HG02852 (cell line): ENCODE measurements around the gene SMIM3.
"Not testable (repeated sequence)": the region's sequence is repeated elsewhere in the genome, so short reads cannot be mapped to it uniquely, and the experiment has no call there.

Experiments
- ATAC-seq: cut with Tn5 transposase; IDR thresholded peaks from one replicate; pipeline ENCODE4 v1.9.1; 2021; ENCODE audit warnings: mild to moderate bottlenecking, moderate library complexity; ENCODE audit not compliant: unreplicated experiment

SMIM3 gene, protein sequence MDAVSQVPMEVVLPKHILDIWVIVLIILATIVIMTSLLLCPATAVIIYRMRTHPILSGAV

DNA sequence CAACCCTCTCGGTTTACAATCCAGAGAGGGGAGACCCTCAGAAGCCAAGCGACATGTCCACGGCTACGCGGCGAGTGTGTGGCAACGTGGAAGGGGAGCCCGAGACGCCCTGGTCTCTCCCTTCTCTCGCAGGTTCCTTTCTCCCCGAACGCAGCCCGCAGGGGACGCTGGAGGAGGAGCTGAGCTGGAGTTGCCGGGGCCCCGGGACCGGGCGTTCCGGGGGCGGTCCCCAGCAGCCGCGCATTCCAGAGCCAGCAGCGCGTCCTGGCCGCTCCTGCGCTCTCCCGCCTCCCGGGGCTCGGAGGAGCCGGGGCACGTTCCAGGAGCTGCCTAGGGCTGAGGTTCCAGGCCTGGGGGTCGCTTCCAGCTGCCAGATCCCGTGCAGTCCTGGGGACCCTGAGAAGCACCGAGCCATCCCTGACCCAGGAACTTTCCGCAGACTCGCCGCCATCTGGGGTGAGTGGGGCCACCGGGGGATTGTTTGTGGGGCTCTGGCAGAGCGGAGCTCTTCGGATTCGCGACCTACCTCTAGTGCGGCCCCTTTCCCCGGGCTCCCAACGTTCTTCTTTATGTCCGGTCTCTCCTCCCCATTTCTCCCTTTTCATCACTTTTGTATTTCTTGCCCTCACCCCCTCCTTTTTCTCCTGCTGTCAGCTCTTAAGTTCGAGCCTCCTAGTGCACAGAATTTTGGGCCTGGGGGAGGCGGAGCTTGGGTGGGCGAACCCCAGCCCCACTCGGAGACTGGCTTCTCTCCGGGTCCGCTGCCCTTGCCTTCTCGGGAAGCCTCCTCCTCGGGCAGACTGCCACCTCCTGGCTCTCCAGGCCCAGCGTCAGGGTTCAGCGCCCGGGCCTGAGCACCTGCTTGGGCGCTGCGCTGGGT is at the start of gene SMIM3:
SMIM3 (plus strand) TSS at position 241 of the 880 bp plus-strand sequence. CDS start 16,684 bp downstream, outside the sequence.
- peak; percentile 23 for ATAC-seq

DNA sequence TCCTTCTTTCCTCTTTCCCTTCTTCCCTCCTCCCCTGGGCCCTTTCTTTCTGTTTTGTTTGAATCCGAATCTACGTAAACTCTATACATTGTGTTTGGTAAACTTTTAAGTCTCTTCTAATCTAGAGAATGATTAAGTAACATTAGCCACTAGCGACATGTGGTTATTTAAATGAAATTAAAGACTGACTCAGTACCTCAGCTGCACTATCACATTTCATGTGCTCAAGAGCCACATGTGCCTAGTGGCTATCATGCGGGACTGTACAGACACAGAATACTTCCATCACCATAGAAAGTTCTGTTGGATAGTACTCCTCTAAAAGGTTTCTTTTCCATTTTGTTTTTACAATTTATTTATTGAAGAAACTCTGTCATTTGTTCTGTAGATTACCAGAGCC is 48.7 kb upstream of the SMIM3 start:
- no peak for ATAC-seq

DNA sequence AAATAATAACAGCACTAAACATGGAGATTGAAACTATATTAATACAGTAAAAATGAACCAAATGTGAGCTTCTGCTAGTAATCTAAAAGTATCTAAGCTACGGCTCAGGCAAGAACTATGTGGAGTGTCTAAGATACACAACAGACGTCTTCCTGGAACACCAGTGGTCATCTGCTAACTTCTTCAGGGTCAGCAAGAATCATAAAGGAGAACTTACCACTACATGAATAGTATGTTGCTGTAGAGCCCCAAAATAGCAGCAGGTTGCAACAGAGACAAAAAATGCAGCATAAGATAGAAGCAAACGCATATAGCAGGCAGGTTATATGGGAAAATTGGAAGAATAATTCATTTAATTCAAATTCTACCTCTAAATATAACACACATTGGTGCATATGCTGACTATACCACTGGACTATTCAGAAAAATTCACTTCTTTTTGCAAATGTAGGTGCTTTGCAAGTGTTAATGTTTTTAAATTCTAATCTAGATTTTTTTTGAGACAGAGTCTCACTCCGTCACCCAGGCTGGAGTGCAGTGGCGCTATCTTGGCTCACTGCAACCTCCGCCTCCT is 46.8 kb upstream of the SMIM3 start:
- no peak for ATAC-seq

DNA sequence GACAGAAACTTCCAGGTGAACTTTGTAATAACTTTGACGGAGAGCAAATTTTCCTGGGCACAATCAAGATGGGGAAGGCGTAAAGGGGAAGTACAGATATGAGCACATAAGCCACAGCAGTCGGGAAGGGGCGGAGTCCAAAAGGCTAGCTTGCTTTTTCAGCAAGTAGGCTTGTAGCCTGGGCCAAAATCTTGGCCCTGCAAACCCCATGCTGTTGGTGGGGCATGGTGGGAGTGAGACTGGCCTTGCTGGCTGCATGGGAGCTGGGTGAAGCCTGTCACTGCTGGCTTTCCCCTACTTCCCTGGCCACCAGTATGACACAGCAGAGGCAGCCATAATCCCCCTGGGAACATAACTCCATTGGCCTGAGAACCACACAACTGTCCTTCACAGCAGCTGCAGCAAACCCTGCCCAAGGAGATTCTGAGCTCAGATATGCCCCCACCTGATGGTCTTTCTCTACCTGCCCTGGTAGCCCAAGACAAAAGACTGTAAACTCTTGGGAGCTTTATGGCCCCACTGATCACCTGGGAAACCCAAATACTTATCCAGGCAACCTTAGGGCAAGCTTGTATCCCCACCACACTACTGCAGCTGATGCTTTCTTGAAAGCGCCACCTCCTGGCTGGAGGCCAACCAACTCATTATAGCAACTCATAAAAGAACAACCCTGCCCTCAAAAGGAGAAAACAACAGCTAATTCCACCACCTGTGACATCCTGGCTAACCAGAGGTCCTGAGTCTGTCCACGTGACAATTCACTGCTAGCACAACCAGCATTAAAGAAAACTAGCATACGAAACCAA is 43.8 kb upstream of the SMIM3 start:
- ATAC-seq: peak; percentile 82

DNA sequence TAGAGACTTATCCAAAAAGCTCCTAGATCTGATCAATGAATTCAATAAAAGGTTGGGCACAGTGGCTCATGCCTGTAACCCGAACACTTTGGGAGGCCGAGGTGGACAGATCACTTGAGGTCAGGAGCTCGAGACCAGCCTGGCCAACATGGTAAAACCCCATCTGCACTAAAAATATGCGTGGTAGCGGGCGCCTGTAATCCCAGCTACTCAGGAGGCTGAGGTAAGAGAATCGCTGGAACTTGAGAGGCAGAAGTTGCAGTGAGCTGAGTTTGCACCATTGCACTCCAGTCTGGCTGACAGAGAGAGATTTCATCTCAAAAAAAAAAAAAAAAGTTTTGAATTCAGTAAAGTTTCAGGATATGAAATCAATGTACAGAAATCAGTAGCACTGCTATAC is 39.7 kb upstream of the SMIM3 start:
- ATAC-seq: no peak

DNA sequence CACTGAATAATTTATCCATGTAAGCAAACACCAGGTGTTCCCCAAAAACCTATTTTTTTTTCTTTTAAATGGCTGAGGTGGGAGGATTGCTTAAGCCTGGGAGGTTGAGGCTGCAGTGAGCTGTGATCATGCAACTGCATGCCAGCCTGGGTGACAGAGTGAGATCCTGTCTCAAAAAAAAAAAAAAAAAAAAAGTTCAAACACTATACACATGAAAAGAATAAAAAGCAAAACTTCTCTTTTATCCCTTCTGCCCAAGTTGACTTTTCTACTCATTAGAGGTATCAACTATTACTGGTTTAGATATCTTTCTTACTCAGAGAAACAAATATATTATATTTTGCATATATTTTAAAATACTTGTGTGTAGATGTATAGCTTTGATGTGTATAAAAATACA is 37.6 kb upstream of the SMIM3 start:
- ATAC-seq: no peak

DNA sequence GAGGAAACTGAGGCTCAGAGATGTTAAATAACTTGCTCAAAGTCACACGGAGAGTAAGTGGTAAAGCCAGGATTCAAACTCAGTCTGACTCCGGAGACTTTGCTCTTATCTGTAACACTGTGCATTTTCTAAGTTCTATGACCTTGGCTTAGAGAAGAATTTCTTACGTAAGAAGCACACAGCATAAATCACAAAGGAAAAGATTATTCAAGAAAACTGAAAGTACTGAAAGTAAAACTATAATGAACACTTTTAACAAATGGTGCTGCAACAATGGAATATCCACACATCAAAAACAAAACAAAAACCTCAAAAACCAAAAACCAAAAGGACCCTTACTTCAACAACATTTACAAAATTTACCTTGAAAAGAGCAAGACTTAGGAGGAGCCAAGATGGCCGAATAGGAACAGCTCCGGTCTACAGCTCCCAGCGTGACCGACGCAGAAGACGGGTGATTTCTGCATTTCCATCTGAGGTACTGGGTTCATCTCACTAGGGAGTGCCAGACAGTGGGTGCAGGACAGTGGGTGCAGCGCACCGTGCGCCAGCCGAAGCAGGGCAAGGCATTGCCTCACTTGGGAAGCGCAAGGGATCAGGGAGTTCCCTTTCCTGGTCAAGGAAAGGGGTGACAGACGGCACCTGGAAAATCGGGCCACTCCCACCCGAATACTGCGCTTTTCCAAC is 36.0 kb upstream of the SMIM3 start:
- not testable (repeated sequence) for ATAC-seq

DNA sequence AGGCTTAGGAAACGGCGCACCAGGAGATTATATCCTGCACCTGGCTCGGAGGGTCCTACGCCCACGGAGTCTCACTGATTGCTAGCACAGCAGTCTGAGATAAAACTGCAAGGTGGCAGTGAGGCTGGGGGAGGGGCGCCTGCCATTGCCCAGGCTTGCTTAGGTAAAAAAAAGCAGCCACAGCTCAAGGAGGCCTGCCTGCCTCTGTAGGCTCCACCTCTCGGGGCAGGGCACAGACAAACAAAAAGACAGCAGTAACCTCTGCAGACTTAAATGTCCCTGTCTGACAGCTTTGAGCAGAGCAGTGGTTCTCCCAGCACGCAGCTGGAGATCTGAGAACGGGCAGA is 35.4 kb upstream of the SMIM3 start:
- ATAC-seq: not testable (repeated sequence)

DNA sequence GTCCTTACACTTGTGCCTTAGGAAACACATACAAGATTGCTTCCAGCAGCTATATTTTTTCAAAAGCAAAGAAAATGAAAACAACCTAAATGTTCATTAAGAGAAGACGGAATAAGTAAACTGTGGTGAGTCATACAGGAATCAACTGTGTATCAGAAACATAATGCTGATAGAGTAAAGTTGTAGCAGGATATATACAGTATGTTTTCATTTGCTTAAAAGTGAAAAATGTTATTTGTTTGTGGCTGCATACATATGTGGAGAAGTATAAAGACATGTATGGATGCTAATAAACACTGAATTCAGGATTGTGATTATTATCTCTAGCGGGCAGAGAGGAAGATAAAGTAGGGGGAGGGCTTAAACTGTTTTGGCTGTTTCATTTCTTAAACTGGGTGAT is 28.1 kb upstream of the SMIM3 start:
- ATAC-seq: no peak

DNA sequence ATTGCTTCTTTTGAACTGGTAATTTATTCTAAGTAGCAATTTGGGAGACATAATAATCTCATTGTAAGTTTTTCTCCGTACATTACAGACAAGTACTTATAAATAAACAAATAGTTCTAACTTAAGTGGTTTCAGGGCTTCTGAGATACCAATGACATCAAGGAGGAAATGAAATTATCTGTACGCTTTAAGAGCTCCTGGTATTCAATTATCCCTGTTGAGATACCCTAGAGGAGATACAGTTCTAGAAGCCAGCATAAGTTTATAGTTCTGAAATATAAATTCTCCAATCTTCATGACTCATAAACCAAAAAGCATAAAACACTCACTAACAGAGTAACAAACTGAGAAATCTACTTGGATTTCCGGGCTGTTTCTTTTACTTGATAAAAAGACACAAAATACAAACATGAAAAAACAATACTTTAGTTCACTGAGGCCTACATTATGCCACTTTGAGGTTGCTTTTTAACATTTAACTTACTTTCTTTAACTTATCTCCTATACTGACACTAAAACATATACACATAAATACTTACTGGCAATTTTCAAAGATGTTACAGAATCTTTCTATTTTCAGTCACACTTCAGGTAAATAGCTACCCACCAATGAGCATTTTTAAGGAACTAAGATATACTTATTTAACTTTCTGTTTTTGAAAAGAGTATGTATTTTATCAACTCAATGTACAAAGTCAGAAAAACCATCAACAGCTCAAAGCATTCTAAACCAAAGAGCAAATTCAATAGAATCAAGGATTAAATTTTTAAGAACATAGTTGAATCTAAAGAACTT is 27.3 kb upstream of the SMIM3 start:
- ATAC-seq: no peak

DNA sequence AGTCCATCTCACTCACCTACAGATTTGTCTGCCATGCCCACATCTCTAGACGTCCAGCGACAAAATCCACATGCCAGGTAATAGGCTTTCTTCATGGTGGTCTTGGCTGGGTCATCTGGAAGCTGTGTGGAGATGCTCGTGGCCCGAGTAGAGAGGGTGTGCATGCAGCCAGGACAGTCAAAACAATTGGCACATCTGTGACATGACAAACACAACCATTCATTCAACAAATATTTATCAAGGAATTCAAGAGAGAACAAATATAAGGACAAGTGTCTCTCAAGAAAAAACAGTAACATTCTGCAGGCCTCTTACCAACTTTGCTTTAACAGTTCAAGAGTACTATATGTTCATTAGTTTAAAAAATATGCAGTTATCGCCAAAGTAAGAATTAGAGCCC is 25.1 kb upstream of the SMIM3 start:
- no peak for ATAC-seq

DNA sequence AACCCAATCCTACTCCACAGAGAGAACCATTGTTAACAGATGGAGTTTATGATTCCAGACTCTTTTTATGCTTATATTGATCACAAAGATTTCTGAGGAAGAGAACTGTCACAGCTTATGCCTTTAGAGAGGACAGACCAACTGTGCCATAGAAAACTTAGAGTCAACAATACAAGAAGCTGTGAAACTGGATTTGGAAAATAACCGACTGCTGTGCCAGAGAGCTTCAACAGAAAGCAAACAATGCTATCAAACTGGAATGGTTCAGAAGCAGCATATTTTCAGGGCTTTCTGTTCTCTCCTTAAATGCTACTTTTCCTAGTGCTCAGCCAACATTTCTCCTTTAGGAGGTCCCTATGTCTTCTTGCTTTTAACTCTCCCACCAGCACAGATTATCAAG is 24.7 kb upstream of the SMIM3 start:
- no peak for ATAC-seq

DNA sequence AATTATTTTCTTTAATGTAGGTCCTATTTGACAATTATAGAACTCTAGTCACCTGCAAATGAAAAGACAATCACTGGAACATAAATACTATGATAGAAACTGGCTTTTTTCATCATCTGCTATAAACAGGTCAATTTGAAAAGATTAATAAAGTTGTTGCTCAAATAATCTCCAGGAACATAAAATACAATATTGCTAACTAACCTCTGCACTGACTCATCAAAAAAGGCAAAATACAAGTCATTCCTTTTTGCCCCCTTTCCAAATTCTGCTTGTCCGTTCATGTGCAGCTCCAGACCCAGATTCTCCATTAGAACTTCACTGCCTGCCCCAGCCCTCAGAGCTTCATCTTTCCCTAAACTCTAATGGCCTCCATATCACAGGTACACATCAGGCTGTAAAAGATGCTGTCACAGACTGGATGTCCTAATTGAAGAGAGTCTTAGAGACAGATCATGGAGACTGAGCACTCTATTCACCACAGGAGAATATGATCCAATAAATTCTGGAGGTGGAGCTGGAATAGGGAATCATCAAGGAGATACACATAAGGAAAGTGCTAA is 21.4 kb upstream of the SMIM3 start:
- no peak for ATAC-seq

DNA sequence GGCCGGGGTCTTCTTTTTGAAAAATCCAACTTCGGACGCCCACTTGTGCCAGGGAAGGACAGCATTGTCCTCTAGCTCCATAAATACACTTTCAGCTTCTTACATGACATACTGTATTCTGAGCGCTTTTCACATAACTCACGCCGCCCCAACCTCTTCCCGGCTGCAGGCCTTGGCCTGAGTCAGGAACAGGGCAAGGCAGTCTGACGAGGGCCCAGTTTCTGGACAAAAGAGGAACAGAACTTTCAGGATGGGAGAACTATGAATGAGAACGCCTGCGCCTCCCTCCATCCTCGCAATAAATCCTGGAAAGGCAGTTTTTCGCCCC is 20.4 kb upstream of the SMIM3 start:
- ATAC-seq: peak; percentile 27

DNA sequence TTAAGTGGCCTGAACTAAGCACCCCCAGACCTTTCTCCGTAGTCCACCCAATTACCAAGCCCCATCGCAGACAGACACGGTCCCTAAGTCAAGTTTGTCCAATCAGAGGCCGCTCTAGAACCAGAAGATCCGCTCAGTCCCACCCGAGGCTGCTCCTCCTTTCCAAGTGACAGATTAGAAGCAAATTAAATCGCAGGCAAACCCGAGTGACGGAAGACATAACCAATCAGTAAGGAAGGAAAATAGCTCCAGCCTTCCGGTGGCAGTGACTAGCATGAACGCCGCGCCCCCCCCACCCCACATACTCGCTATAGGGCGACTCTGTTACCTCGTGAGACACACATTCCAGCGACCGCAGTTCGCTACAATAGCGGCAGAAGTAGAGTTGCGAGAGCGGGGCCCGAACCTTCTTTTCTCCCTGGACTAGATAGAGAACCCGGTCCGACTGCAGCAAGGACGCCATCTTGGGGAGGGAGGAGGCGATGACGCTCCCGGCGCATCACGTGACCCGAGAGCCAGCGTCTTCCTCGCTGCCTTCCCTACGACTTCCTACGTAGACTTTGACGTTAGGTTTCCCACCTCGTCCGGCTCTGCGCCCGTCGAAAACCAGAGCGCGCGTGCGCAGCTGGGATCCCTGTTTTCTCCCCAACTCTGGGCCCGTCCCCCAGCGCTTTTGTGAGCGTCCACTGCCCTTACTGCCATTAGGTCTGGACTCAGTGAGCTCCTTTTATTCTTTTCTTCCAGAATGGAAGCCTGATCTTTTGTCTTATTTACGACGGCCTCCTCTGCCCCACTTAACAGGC is 19.8 kb upstream of the SMIM3 start, which contains the start of gene DCTN4:
DCTN4 (minus strand) TSS at position 487 of the 803 bp plus-strand sequence; CDS start at position 463, 24 bp downstream.
- peak; percentile 96 for ATAC-seq

DNA sequence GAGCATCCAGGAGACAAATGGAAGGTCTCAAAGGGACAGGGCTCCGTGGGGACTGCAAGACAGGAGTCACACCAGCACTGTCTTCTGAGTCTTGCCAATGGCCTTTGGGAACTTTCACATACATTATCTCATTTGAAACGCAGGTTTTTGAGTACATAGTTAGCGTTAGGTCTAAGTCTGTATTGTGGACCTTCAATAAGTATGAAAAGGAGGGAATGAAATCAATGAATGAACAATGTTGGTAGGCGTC is 19.3 kb upstream of the SMIM3 start:
- ATAC-seq: no peak

DNA sequence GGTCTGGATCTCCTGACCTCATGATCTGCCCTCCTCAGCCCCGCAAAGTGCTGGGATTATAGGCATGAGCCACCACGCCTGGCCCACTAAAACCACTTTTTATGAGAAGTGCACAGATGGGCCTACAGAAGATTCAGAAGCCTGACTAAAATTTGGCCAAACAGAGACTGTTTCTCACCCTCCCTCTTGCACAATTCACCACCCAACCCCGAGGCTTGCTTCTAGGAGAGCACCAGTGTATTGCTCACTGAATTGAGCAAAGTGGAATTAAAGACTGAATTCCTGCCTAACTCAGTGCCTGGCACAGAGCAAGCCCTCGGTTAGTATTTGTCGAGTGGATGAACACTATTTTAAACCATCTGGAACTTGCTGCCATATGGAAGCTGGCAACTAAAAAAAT is 16.3 kb upstream of the SMIM3 start:
- ATAC-seq: no peak

DNA sequence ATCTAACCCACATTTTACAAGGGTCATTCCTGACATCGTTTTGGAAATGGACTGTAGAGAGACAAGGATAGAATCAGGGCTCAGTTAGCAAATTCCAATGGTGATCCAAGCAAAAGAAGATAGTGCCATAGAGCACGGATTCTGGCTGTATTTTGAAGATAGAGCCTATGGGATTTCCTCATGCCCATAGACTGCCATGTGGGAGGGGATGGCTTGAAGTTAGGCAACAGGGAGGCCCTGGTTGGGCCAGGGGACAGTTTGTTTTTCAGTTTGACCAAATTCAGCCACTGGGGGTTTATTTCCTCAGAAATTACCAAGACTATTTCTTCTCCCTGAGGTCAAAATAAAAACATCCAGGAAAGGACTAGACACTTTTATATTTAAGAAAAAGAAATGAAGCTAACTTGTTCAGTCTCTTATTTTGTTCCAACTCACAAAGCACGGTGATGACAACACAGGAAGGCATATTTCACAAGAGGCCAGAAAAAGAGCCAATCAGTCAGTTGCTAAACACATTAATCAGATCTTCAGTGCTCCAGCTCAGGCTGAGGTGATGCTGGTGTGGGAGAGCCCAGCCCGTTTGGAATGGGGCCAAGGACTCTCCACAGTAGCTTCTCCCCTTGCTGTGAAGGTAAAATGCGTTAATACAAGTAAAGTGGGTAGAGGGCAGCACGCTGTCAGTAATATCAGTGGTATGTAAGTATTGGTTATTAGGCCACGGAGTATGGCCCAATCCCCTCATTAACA is 15.4 kb upstream of the SMIM3 start:
- ATAC-seq: no peak

DNA sequence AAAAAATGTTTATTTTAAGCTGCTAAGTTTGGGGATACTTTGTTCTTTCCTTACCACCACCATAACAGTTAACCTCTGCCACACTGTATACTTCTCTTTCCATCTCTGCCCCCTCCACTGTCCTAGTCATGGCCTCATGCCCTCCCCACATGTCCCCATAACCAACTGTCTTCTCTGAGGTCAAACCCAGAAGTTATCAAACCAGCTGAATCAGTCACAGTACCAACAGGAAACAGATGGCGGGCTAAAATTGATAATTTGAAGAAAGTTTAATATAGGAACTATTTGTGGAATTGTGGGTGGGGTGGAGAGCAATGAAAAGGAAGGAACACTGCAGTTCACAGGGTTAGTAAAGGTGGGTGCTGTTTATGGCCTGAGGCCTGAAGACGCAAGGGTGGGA is 14.0 kb upstream of the SMIM3 start:
- ATAC-seq: no peak
